ENCODE data around the gene NAGPA.

The NAGPA gene

DNA sequence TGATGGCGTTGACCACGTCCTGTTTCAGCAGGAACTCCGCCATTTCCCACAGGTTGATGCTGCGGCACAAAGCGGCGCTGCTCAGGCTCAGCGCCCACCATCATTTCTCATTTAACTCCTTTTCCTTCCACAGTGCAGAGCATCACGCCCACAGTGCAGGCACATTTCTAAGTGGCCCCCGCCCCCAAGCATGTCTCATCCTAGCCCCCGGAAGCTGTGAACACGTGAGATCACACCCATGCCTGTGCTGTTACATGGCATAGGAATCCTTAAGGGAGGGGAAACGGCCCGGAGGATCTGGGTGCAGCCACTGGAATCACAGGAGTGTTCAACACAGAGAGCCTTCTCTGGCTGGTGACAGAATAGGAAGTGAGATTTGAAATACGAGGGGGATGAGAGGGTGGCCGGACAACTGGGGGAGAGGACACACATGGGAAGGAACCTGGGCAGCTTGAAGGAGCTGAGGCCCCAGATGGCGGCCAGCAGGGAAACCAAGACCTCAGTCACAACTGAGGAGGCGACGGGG is 4.7 kb downstream of the NAGPA start:
- DNase-seq (ENCODE audit: low read depth in 2 of 2, low spot score in 1 of 2): no peak

DNA sequence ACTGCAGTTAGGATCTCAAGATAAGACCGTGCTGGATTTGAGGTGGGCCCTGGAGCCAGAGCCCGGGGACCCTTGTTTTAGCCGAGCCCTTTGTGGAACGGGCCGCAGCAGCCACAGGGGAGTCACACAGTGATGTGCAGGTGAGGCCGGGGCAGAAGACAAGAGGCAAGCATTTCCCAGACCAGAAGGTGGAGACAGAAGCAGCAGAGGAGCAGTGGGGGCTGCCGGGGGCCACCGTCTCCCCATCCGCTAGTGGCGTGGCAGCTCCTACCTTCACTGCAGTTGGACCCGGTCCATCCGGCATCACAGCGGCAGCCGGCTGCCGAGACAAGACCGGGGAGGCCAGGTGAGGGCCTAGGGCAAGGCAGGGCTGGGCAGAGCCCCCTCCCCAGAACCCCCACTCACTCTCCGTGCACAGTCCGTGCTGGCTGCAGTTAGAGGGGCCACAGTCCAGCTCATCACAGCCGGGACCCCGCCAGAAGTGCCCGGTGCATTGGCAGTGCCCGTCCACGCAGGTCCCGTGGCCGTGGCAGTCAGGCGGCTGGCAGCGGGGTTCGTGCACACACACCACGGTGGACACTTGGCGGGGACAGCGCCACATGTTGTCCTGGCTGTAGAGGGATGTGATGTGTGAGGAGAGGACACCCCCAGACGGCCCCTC is 6.0 kb downstream of the NAGPA start:
- DNase-seq (ENCODE audit: low read depth in 2 of 2, low spot score in 1 of 2): no peak

DNA sequence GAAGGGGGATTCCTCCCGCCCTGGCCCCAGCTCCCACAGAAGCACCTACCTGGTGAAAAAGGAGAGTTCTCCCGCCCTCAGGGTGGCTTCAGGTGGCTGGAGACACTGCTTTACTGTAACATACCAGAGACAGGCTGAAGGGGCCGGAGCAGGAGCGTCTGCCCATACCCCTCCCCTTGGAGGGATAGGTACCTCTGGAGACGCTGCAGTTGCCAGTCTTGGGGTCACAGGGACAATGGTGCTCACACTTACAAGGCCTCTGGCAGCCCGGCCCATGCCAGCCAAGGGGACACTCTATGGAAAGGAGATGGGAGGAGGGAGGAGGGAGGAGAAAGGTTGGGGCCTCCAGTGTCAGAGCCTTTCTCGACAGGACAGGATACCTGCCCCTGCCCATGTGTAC is 6.6 kb downstream of the NAGPA start:
- no peak for DNase-seq (ENCODE audit: low read depth in 2 of 2, low spot score in 1 of 2)

GRCh38 chr16:5026664-5027063 is 7.1 kb downstream of the NAGPA start:
- DNase-seq (ENCODE audit: low read depth in 2 of 2, low spot score in 1 of 2): no peak

- no peak for DNase-seq (ENCODE audit: low read depth in 2 of 2, low spot score in 1 of 2)
These were observed 8.5 kb downstream of the NAGPA start for GRCh38 chr16:5025171-5025632.

DNA sequence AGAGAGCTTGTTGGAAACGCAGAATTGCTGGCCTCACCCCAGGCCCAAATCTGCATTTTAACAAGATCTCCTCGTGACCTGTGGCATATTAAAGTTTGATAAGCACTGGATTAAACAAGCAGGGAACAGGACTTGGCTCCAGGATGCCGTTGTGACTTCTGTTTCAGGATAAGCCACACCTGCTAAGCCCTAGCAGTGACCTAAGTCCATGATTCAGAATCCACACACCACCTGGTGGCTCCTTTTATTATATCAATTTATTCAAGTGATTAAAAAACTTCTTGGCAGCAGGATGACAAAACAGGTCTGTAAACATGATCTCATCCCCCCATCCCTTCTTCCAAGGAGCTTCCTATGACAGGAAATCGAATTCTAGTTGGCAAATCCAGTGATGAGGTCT is 9.1 kb downstream of the NAGPA start:
- DNase-seq (ENCODE audit: low read depth in 2 of 2, low spot score in 1 of 2): no peak

- DNase-seq (ENCODE audit: low read depth in 2 of 2, low spot score in 1 of 2): no peak
These were observed 11.2 kb downstream of the NAGPA start for GRCh38 chr16:5022521-5022920.

DNA sequence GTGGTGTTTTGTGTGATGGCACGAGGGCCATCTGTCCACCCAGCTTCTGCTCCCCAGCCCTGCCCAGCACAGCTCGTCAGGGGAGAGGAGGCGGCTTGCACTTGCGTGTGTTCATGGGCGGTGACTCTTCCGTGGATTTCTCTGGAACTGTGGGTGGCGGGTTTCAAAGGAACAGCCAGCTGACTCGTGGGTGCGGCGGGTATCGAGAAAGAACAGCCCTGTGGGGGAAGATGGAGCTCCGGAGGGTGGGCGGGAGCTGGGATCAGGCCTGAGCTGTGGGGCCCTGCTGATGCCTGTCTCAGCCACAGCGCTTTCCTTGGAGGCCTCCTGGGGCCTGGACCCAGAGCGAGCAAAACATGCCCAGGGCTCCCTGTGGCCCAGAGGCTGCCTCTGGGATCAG is 13.2 kb downstream of the NAGPA start:
- no peak for DNase-seq (ENCODE audit: low read depth in 2 of 2, low spot score in 1 of 2)

- DNase-seq (ENCODE audit: low read depth in 2 of 2, low spot score in 1 of 2): no peak
These were observed 14.0 kb downstream of the NAGPA start for GRCh38 chr16:5019775-5020174.

GRCh38 chr16:5018793-5019192 is 14.9 kb downstream of the NAGPA start:
- no peak for DNase-seq (ENCODE audit: low read depth in 2 of 2, low spot score in 1 of 2)

GRCh38 chr16:5017678-5017969 is 16.1 kb downstream of the NAGPA start:
- no peak for DNase-seq (ENCODE audit: low read depth in 2 of 2, low spot score in 1 of 2)

DNA sequence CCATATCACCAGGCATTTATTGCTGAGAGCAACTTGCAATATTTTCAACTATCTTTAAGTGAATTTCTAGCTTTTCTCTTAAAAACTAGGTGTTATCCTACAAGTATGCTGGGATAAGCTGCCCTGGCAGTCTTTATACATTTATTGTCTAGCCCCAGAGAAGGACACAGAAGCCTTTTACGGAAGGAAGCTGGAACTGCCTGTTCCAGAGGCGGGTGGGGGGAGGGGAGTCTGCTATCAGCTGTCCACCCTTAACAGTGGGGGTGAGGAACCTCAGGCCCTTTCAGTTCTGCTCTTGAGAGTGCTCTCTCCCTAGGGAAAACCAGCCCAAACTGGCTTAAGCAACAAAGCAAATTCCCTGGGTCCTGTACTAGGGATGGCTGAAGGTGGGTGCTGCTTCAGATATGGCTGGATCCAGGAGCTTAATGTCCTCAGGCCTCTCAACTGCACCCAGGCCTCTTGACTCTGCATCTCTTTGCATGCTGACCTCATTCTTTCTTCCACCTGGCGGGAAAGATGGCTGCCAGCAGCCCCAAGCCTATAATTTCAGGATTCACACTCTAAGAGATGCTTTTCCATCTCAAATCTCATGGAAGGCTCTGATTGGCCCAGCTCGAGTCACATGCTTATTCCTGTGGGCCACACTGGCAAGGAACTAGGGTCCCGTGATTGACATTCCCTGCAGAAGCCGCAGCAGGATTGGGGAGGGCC is 16.6 kb downstream of the NAGPA start:
- DNase-seq (ENCODE audit: low read depth in 2 of 2, low spot score in 1 of 2): no peak

- no peak for DNase-seq (ENCODE audit: low read depth in 2 of 2, low spot score in 1 of 2)
These were observed 17.8 kb downstream of the NAGPA start for GRCh38 chr16:5015887-5016286.

GRCh38 chr16:5015351-5015750 is 18.4 kb downstream of the NAGPA start:
- DNase-seq (ENCODE audit: low read depth in 2 of 2, low spot score in 1 of 2): no peak

GRCh38 chr16:5012887-5013286 is 20.8 kb downstream of the NAGPA start:
- no peak for DNase-seq (ENCODE audit: low read depth in 2 of 2, low spot score in 1 of 2)

DNA sequence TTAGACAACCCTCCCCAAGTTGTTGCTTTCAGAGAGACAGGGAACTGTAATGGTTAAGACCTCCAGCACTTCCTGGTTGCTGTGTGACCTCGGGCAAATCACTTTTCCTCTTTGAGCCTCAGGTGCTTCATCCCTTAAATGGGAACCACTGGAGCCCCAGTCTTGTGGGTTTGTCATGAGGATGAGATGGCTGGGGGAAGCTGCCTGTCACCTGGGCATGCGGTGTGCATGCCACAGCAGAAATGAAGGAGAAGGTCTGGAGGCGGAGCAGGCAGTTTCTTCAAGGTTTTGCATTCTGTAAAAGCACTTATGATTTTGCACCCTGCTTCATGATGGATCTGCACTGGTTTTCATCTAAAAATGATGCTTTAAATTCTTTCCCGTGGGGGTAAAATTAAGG is 22.1 kb downstream of the NAGPA start:
- no peak for DNase-seq (ENCODE audit: low read depth in 2 of 2, low spot score in 1 of 2)

DNA sequence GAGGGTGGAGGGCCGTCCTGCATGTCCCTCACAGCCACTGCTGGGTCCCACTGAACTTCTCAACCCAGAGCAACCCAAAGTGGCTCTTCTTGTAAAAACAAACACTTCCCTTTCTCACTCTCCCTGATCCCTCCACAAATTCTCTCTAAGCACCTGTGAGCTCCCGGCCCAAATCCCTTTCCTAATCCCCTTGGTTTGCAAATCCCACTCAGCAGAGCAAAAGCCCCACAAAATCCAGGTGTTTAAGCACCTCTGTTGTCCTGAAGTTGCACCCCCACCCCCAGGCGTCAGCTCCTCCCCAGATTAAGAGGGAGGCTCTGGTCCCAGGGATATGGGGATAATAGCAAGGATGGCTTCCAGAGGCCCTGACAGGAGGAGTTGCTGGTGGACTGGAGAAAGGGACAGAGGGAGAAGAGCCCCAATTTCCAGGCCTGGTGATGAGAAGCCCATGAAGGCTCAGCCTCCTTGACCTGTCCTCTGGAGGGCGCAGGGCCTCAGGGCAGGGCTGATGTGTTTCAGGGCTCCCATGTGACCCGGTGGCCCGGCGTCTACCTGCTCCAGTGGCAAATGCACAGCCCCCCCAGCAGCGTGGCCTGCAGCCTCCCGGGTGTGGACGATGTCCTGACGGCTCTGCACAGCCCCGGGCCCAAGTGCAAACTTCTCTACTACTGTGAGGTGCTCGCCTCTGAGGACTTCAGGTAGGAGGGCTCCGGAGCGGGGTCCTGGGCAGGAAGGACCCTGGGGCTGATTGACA is 23.0 kb downstream of the NAGPA start:
- DNase-seq (ENCODE audit: low read depth in 2 of 2, low spot score in 1 of 2): no peak

- DNase-seq (ENCODE audit: low read depth in 2 of 2, low spot score in 1 of 2): no peak
These were observed 25.4 kb downstream of the NAGPA start for GRCh38 chr16:5008311-5008731.

DNA sequence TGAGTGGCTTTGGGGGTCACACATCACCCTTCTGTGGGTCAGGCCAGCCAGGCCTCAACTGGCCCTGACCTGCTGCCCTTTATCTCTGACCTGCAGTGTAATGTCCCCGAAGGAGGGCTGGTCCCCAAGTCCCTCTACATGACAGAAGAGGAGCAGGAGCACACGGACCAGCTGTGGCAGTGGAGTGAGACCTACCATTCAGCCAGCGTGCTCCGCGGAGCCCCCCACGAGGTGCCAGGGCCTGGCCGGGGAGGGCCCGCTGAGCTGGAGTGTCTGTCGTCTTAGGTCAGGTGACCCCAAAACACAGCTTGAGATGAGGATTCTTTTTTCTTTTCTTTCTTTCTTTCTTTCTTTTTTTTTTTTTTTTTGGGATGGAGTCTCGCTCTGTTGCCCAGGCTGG is 26.5 kb downstream of the NAGPA start:
- DNase-seq (ENCODE audit: low read depth in 2 of 2, low spot score in 1 of 2): no peak

GRCh38 chr16:5006348-5007193 is 27.2 kb downstream of the NAGPA start:
- DNase-seq (ENCODE audit: low read depth in 2 of 2, low spot score in 1 of 2): no peak

GRCh38 chr16:5005916-5006315 is 27.8 kb downstream of the NAGPA start:
- no peak for DNase-seq (ENCODE audit: low read depth in 2 of 2, low spot score in 1 of 2)

Measured in stimulated activated CD8-positive, alpha-beta memory T cell treated with anti-CD3 and anti-CD28 coated beads, Interleukin-4, amount 100 ng/mL, for 4 hours (primary cell).